ENCODE results near the gene SMCHD1. TPM values are rescaled to one million over a fixed set of nuclear protein-coding genes. Genes with fewer than 3 reads are reported as not detected.
"Not testable (repeated sequence)": the region's sequence is repeated elsewhere in the genome, so short reads cannot be mapped to it uniquely, and the experiment has no call there.

The SMCHD1 gene
- total RNA-seq, 1 experiment from 2014 or later = 33.0 TPM

GRCh38 chr18:2740082-2740481 lies 84.6 kb downstream of the SMCHD1 start:
- H3K27ac Mint-ChIP-seq; H3K27me3 Mint-ChIP-seq (ENCODE audit: low read depth); POLR2A ChIA-PET; CTCF ChIA-PET; H3K9me3 Mint-ChIP-seq; H3K4me1 Mint-ChIP-seq; ATAC-seq; H3K4me3 Mint-ChIP-seq; DNase-seq (ENCODE audit: low spot score): not testable (repeated sequence)
- H3K36me3 Mint-ChIP-seq = peaks cover 54% of the 10 kb centered on the region

- no peak overlapping the region for H3K4me3 Mint-ChIP-seq
- peaks cover 27% of the 10 kb centered on the region for H3K36me3 Mint-ChIP-seq
- ChIA-PET CTCF (no interaction called here), POLR2A (no interaction called here)
- TF ChIP-seq AFF4 (CRISPR knock-in tag; IDR thresholded peaks at IDR 0.05; ENCODE audit: borderline replicate concordance) = no peak
- TF ChIP-seq SMAD3 (CRISPR knock-in tag; IDR thresholded peaks at IDR 0.05; ENCODE audit: borderline replicate concordance) = no peak
- no peaks in the 10 kb centered on the region for H3K9me3 Mint-ChIP-seq
- no peaks in the 10 kb centered on the region for H3K27me3 Mint-ChIP-seq (ENCODE audit: low read depth)
- H3K27ac Mint-ChIP-seq = no peak overlapping the region
- DNase-seq (ENCODE audit: low spot score) (no peak), ATAC-seq (no peak)
- no peaks in the 10 kb centered on the region for H3K4me1 Mint-ChIP-seq
Measured at GRCh38 chr18:2746274-2746673, 90.7 kb downstream of the SMCHD1 start.

- Mint-ChIP-seq H3K36me3 (peaks cover 8% of the 10 kb centered on the region; the same call in 1 of the 2 replicates), H3K27ac (no peak overlapping the region), H3K4me1 (no peaks in the 10 kb centered on the region), H3K4me3 (no peak overlapping the region), H3K9me3 (no peaks in the 10 kb centered on the region), H3K27me3 (ENCODE audit: low read depth) (no peaks in the 10 kb centered on the region)
- ATAC-seq (no peak), DNase-seq (ENCODE audit: low spot score) (no peak)
- no peak for TF ChIP-seq CREM (CRISPR knock-in tag; IDR thresholded peaks at IDR 0.05)
- no peak for TF ChIP-seq AFF4 (CRISPR knock-in tag; IDR thresholded peaks at IDR 0.05; ENCODE audit: borderline replicate concordance)
- no peak for TF ChIP-seq ZNF263 (CRISPR knock-in tag; IDR thresholded peaks at IDR 0.05; ENCODE audit: low read depth)
- TF ChIP-seq NFYB (CRISPR knock-in tag; conservative IDR thresholded peaks at IDR 0.05; ENCODE audit: low read depth) = no peak
- no peak for TF ChIP-seq SMAD3 (CRISPR knock-in tag; IDR thresholded peaks at IDR 0.05; ENCODE audit: borderline replicate concordance)
- TF ChIP-seq FOXP4 (CRISPR knock-in tag; IDR thresholded peaks at IDR 0.05) = no peak
- POLR2A ChIA-PET = no interaction called here
- CTCF ChIA-PET = no interaction called here
Measured at GRCh38 chr18:2758309-2758708, 102.8 kb downstream of the SMCHD1 start.

- DNase-seq (ENCODE audit: low spot score) = no peak
- H3K27me3 Mint-ChIP-seq (ENCODE audit: low read depth) = no peaks in the 10 kb centered on the region
- POLR2A ChIA-PET = no interaction called here
- H3K9me3 Mint-ChIP-seq = no peaks in the 10 kb centered on the region
- peaks cover 45% of the 10 kb centered on the region for H3K36me3 Mint-ChIP-seq
- H3K4me3 Mint-ChIP-seq = no peak overlapping the region
- no peak for ATAC-seq
- CTCF ChIA-PET = interaction anchor here (0.7 kb wide), 1 partner anchor 873 kb away, joined by 3 read pairs; no protein-coding TSS in a partner anchor
- no peak overlapping the region for H3K27ac Mint-ChIP-seq
- peaks cover 8% of the 10 kb centered on the region for H3K4me1 Mint-ChIP-seq
- TF ChIP-seq ZNF425 (CRISPR knock-in tag; conservative IDR thresholded peaks at IDR 0.05) (no peak), ZMAT4 (CRISPR knock-in tag; IDR thresholded peaks at IDR 0.05) (no peak), ATF6 (CRISPR knock-in tag; IDR thresholded peaks at IDR 0.05) (no peak)
Measured at GRCh38 chr18:2774669-2775068, 119.1 kb downstream of the SMCHD1 start.
